ENCODE data around the gene PARP4. TPM values are rescaled to one million over a fixed set of nuclear protein-coding genes. Genes with fewer than 3 reads are reported as not detected.

Gene PARP4
- 68.6 and 96.5 TPM in 2 replicates for total RNA-seq

DNA sequence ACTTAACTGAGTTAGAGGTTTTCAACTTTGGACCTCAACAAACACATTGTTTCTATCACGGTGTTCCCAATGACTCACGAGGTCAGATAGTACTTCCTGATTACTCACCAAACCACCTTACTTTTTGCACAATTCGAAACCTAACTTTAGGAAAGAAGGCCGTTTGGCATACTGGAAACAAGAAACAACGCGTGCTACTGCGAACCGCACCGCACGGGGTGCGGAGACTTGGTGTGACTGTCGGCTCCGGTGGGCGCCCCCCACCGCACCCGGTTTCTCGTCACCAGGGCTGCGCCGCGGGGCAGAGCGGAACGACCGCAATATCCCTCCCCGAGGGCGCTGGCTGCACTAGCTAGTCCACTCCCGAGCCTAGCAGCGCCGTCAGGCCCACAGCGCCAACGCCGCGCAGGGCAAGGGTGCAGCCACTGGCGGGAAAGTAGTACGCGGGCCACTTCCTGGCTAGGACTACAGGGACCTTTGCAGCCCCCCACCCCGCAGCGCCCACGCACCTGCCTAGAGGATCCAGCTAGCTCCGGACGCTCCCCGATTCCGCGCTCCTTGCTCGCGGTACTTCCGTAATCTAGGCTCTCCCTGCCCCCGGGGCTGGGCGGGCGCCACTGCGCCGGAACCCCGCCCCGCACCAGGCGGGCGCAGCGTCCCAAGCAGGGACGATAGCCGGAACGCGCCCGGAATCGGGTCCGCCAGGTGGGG, at the start of gene PARP4:
Gene PARP4 (minus strand): TSS at position 582 of the 711 bp plus-strand sequence. CDS start 9,002 bp downstream, outside the sequence.

Other genes starting within 250 kb of the PARP4 start
- not detected in 2 replicates for gene C1QTNF9, start 203.2 kb downstream of the PARP4 start, total RNA-seq
- not detected in 2 replicates for gene ATP12A, start 167.6 kb upstream of the PARP4 start, total RNA-seq

Measured in vein endothelial cell (primary cell).